CD4-positive, CD25-positive, alpha-beta regulatory T cell (primary cell): Measurements from ENCODE around the gene ASCC3. TPM values are rescaled to one million over a fixed set of nuclear protein-coding genes. Genes with fewer than 3 reads are reported as not detected.

Source experiments
- ATAC-seq, 2 donors: fragments of 150-1000 bp; cut with Tn5 transposase; one replicate each; pipeline ENCODE4 v1.10.0; 2021; ENCODE audit warnings: low read depth in 2 of 2, moderate number of reproducible peaks in 2 of 2, moderate library complexity in 1 of 2
- DNase-seq, 3 donors: peaks; one replicate each; pipeline versions ENCODE4 v3.0.0 to v3.0.0-alpha.2; 2012 to 2022; ENCODE audit warnings: mixed read lengths in 1 of 3
- H3K27ac ChIP-seq: one replicate; pipeline ENCODE4 v1.7.0; 2013; ENCODE audit warnings: mild to moderate bottlenecking, low read length; ENCODE audit not compliant: insufficient read depth, poor library complexity, severe bottlenecking
- H3K27me3 ChIP-seq: one replicate; pipeline ENCODE4 v1.7.0; 2013; ENCODE audit warnings: low read length; ENCODE audit not compliant: control insufficient read depth, insufficient read depth
- H3K36me3 ChIP-seq: one replicate; pipeline ENCODE4 v1.7.0; 2013; ENCODE audit warnings: mild to moderate bottlenecking, low read length, moderate library complexity; ENCODE audit not compliant: control insufficient read depth, insufficient read depth
- H3K4me1 ChIP-seq: 2 replicates; pipeline ENCODE4 v1.7.0; 2013; ENCODE audit warnings: mild to moderate bottlenecking, low read length; ENCODE audit not compliant: insufficient read depth, control insufficient read depth, poor library complexity, severe bottlenecking
- H3K4me3 ChIP-seq: one replicate; pipeline ENCODE4 v1.7.0; 2013; ENCODE audit warnings: low read depth, mild to moderate bottlenecking, low read length, moderate library complexity
- H3K9me3 ChIP-seq, 2 experiments: 1 replicate in 1 of 2; 2 replicates in 1 of 2; pipeline ENCODE4 v1.7.0; 2013; ENCODE audit warnings: low read length in 2 of 2, mild to moderate bottlenecking in 1 of 2, moderate library complexity in 1 of 2; ENCODE audit not compliant: control insufficient read depth in 2 of 2
- H3K27ac Mint-ChIP-seq, 3 donors: one replicate each; pipeline ENCODE4 v1.8.0; 2020 to 2022; ENCODE audit warnings: mild to moderate bottlenecking in 3 of 3, mixed read lengths in 3 of 3, moderate library complexity in 2 of 3
- H3K27me3 Mint-ChIP-seq: one replicate; pipeline ENCODE4 v1.8.0; 2022; ENCODE audit warnings: mild to moderate bottlenecking, mixed read lengths
- H3K36me3 Mint-ChIP-seq: one replicate; pipeline ENCODE4 v1.8.0; 2020; ENCODE audit warnings: mixed read lengths
- H3K4me1 Mint-ChIP-seq, 4 donors: one replicate each; pipeline ENCODE4 v1.8.0; 2020 to 2022; ENCODE audit warnings: mixed read lengths in 4 of 4, mild to moderate bottlenecking in 1 of 4
- H3K4me3 Mint-ChIP-seq, 4 donors: one replicate each; pipeline ENCODE4 v1.8.0; 2020 to 2022; ENCODE audit warnings: mild to moderate bottlenecking in 4 of 4, mixed read lengths in 4 of 4, moderate library complexity in 3 of 4
- H3K9me3 Mint-ChIP-seq, 7 donors: one replicate each; pipeline ENCODE4 v1.8.0; 2020 to 2022; ENCODE audit warnings: mixed read lengths in 7 of 7, mild to moderate bottlenecking in 3 of 7, moderate library complexity in 2 of 7
- polyA plus RNA-seq, 4 donors: library from polyadenylated mRNA; unstranded; fragments of 300-500 nt; fragmentation: Illumina TruSeq; gene quantifications; one replicate each; pipeline ENCODE4 v1.2.3, GENCODE V29; 2021
- total RNA-seq: library from RNA; stranded (reverse); gene quantifications from one replicate; pipeline ENCODE4 v1.2.3, GENCODE V29; 2022

ASCC3 gene, protein sequence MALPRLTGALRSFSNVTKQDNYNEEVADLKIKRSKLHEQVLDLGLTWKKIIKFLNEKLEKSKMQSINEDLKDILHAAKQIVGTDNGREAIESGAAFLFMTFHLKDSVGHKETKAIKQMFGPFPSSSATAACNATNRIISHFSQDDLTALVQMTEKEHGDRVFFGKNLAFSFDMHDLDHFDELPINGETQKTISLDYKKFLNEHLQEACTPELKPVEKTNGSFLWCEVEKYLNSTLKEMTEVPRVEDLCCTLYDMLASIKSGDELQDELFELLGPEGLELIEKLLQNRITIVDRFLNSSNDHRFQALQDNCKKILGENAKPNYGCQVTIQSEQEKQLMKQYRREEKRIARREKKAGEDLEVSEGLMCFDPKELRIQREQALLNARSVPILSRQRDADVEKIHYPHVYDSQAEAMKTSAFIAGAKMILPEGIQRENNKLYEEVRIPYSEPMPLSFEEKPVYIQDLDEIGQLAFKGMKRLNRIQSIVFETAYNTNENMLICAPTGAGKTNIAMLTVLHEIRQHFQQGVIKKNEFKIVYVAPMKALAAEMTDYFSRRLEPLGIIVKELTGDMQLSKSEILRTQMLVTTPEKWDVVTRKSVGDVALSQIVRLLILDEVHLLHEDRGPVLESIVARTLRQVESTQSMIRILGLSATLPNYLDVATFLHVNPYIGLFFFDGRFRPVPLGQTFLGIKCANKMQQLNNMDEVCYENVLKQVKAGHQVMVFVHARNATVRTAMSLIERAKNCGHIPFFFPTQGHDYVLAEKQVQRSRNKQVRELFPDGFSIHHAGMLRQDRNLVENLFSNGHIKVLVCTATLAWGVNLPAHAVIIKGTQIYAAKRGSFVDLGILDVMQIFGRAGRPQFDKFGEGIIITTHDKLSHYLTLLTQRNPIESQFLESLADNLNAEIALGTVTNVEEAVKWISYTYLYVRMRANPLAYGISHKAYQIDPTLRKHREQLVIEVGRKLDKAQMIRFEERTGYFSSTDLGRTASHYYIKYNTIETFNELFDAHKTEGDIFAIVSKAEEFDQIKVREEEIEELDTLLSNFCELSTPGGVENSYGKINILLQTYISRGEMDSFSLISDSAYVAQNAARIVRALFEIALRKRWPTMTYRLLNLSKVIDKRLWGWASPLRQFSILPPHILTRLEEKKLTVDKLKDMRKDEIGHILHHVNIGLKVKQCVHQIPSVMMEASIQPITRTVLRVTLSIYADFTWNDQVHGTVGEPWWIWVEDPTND (N-terminal part only)
- total RNA-seq (51.2 TPM), polyA plus RNA-seq (10 to 100 TPM; 22.6 to 30.0 (median 29.0) TPM)

DNA sequence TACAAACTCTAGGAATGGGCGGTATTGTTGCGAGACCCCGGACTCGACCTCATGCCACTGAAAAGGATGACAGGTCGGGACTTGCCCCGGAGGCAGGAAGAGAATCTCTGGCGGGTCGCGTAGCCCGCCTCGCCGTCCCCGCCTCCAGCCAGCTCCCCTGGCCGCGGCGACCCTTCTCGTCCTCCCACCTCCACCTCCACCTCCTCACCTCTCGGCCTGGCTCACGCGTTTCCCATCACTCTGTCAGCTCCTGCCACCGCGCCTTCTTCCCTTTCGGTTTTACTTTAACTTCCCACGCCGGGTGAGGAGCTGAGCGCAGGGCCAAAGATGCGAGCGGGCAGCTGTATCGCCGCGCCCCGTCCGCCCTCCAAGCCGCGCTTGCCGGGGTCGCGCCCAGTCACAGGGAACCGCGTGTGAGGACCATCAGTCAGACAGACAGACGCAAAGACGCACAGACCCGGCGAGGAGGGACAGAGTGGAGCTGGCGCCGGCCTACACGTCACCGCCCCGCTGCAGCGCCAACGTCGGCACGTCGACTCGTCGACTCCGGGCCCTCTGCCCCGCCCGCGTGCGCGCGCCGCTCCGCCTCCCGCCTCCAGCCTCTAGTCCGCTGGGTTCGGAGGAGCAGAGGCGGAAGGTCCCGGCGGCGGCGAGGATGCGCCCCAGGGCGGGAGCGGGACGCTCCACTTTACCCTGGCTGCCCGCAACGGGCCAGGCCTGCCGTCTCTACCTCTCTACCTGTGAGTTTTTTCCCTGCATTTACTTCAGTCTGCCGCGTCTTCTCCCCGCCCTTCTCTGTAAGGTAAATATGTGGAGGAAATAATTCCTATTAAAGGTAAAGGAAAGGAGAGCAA, at the start of gene ASCC3:
TSS of gene ASCC3 (minus strand) at position 477 of the 854 bp plus-strand sequence. CDS start 13,332 bp downstream, outside the sequence.
- Histone ChIP-seq H3K4me1 (peaks cover 30% of the 10 kb centered on the region), H3K4me3 (peak within 1 kb of the TSS; percentile 97), H3K27ac (peak within 1 kb of the TSS; percentile 92), H3K36me3 (no peaks in the 10 kb centered on the region), H3K9me3 (no peaks in the 10 kb centered on the region), H3K27me3 (no peaks in the 10 kb centered on the region)
- H3K4me1 Mint-ChIP-seq, result peaks cover 32 to 60% (median 46%) of the 10 kb centered on the region in 4 donors
- ATAC-seq, result peak; percentile 97
- peak; percentile 82 to 95 (median 88) for DNase-seq
- H3K27ac Mint-ChIP-seq, result peak within 1 kb of the TSS; percentile 96 to 100 (median 98)
- H3K36me3 Mint-ChIP-seq, result peaks cover under 1% of the 10 kb centered on the region
- no peaks in the 10 kb centered on the region for H3K9me3 Mint-ChIP-seq
- H3K27me3 Mint-ChIP-seq, result no peaks in the 10 kb centered on the region
- peak within 1 kb of the TSS; percentile 99 to 100 (median 100) for H3K4me3 Mint-ChIP-seq

DNA sequence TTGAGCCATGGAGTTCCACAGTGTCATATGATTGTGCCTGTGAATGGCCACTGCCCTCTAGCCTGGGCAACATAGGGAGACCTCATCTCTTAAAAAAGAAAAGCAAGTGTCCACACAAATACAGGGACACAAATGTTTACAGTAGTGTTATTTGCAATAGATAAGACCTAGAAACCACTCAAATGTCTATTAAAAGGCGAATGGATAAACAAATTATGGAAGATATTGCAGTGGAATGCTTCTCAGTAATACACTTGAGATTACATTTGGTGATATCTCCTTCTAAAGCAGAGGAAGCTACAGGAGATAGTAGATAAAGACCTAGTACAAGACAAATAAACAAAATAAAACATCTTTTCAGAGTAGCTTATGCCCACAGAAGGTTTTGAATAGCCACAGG, 44.6 kb upstream of the ASCC3 start:
- Histone ChIP-seq H3K27ac (no peak overlapping the region), H3K27me3 (no peaks in the 10 kb centered on the region), H3K36me3 (no peaks in the 10 kb centered on the region), H3K4me3 (no peak overlapping the region), H3K4me1 (no peaks in the 10 kb centered on the region), H3K9me3 (no peaks in the 10 kb centered on the region)
- Mint-ChIP-seq H3K4me3 (no peak overlapping the region), H3K4me1 (no peaks in the 10 kb centered on the region), H3K27ac (no peak overlapping the region), H3K36me3 (no peaks in the 10 kb centered on the region), H3K9me3 (peaks cover 0 to 4% (median 0%) of the 10 kb centered on the region in 7 donors), H3K27me3 (no peaks in the 10 kb centered on the region)
- ATAC-seq (no peak), DNase-seq (no peak)

DNA sequence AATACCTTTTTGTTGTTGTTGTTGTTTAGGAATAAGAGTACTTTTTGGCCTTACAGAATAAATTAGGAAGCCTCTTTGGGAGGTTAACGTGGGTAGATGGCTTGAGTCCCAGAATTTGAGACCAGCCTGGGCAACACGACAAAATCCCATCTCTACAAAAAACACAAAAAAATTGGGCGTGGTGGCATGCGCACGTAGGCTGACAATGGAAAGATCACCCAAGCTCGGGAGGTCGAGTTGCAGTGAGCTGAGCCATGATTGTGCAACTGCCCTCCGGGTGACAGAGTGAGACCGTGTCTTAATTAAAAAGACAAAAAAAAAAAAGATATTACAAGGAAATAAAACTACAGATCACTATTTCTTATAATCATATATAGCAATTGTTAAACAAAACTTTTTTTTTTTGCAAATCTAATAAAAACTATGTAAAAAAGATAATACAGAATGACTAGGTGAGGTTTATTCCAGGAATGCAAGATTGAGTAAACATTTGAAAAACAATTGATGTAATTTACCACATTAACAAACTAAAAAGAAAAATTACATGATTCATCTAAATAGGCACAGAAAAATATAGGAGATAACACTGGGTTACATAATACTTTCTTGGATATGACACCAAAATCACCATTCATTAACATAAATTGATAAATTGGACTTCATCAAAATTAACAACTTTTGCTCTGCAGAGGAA, 43.6 kb upstream of the ASCC3 start:
- ATAC-seq (no peak), DNase-seq (no peak)
- Histone ChIP-seq H3K4me3 (no peak overlapping the region), H3K36me3 (no peaks in the 10 kb centered on the region), H3K27me3 (no peaks in the 10 kb centered on the region), H3K27ac (no peak overlapping the region), H3K9me3 (no peaks in the 10 kb centered on the region), H3K4me1 (no peaks in the 10 kb centered on the region)
- H3K27ac Mint-ChIP-seq, result no peak overlapping the region
- no peaks in the 10 kb centered on the region for H3K36me3 Mint-ChIP-seq
- no peak overlapping the region for H3K4me3 Mint-ChIP-seq
- no peaks in the 10 kb centered on the region for H3K4me1 Mint-ChIP-seq
- H3K9me3 Mint-ChIP-seq, result peaks cover 0 to 4% (median 0%) of the 10 kb centered on the region in 7 donors
- H3K27me3 Mint-ChIP-seq, result no peaks in the 10 kb centered on the region

DNA sequence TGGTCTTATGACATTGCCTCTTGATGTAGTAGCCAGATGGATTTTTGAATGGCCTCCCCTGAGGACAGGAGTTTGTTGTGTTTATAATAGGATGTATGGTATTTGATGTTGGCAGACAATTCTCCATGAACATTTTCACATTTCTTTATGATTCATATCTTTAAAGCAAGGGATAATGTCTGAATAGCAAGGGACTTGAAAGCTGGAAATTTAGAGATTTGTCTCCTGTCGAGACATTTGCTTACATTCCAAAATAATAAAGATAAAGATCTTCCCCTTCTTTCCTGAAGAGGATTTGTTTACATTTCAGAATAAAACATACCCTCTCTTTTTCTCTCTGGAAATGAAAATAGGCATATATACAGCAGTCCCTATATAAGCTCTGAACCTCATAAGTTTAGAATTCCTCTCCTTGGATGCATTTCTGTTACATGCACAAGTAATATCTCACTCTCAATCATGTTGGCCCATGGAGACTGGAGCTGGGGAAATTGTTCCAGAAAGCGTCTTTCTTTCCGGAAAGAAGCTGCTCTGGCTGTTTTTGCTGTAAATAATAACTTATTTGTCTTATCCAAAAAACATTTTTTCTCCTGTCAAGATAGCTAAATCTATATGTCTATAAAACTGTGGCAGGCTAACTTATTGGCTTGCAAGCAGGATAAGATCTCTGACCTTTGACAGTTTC, 42.5 kb upstream of the ASCC3 start:
- DNase-seq (no peak), ATAC-seq (no peak)

DNA sequence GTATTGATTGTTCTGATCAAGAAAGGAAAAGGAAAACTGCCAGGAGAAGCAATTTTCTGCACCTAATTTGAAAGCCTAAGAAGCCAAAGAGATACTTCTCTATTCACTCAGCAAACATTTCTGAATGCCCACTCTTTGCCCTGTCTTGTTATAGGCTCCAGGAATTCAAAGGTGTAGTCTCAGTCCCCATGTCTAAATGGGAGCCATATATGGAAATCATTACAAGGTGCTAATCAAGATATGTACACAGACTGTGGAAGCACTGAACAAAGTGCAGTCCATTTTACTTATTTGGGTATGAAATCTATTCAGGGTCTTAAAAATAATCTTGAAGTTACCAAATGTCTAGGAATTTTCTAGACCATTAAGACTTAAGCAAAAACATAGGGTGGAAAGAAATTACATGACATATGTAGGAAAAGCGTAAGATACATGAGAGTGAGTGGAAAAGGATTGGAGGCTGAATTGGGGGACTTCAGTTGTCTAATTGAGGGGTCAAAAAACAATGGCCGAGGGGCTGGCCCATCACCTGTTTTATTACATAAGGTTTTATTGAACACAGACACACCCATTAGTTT, 39.0 kb upstream of the ASCC3 start:
- Mint-ChIP-seq H3K4me3 (no peak overlapping the region), H3K9me3 (peaks cover 0 to 4% (median 0%) of the 10 kb centered on the region in 7 donors), H3K27ac (no peak overlapping the region), H3K36me3 (no peaks in the 10 kb centered on the region), H3K27me3 (no peaks in the 10 kb centered on the region), H3K4me1 (no peaks in the 10 kb centered on the region)
- H3K27me3 ChIP-seq, result no peaks in the 10 kb centered on the region
- no peaks in the 10 kb centered on the region for H3K4me1 ChIP-seq
- ATAC-seq (no peak), DNase-seq (no peak)
- no peaks in the 10 kb centered on the region for H3K36me3 ChIP-seq
- no peak overlapping the region for H3K27ac ChIP-seq
- H3K9me3 ChIP-seq, result no peaks in the 10 kb centered on the region
- no peak overlapping the region for H3K4me3 ChIP-seq

More for the DNA sequence above, 42.5 kb upstream of the ASCC3 start:
- Histone ChIP-seq H3K4me3 (no peak overlapping the region), H3K27ac (no peak overlapping the region), H3K4me1 (no peaks in the 10 kb centered on the region), H3K9me3 (no peaks in the 10 kb centered on the region), H3K36me3 (no peaks in the 10 kb centered on the region), H3K27me3 (no peaks in the 10 kb centered on the region)
- H3K27ac Mint-ChIP-seq, result no peak overlapping the region
- no peaks in the 10 kb centered on the region for H3K36me3 Mint-ChIP-seq
- no peaks in the 10 kb centered on the region for H3K4me1 Mint-ChIP-seq
- H3K9me3 Mint-ChIP-seq, result peaks cover 0 to 4% (median 0%) of the 10 kb centered on the region in 7 donors
- no peaks in the 10 kb centered on the region for H3K27me3 Mint-ChIP-seq
- H3K4me3 Mint-ChIP-seq, result no peak overlapping the region

DNA sequence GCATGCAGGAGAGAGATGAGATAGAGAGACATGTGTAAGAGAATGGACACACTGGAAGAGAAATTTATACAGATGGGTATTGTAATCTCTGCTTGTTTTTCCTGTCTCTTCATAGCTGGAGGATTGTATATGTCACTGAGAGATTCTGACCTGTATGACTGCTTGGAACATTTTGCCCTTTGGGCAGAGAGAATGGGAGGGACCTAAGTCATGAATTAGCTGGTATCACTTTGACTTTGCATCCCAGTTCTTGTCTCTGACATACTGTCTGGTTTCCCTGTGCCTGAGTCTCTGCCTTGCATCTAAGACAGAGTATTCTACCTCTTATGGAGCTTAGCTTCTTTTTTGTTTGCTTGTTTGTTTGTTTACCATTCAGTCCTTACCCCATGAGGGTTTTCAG, 37.0 kb upstream of the ASCC3 start:
- H3K27me3 Mint-ChIP-seq, result no peaks in the 10 kb centered on the region
- Histone ChIP-seq H3K27ac (no peak overlapping the region), H3K4me1 (no peaks in the 10 kb centered on the region), H3K36me3 (no peaks in the 10 kb centered on the region), H3K4me3 (no peak overlapping the region), H3K27me3 (no peaks in the 10 kb centered on the region), H3K9me3 (no peaks in the 10 kb centered on the region)
- H3K27ac Mint-ChIP-seq, result no peak overlapping the region
- peaks cover 0 to 4% (median 0%) of the 10 kb centered on the region in 7 donors for H3K9me3 Mint-ChIP-seq
- H3K36me3 Mint-ChIP-seq, result no peaks in the 10 kb centered on the region
- DNase-seq, result no peak
- H3K4me3 Mint-ChIP-seq, result no peak overlapping the region
- H3K4me1 Mint-ChIP-seq, result peaks cover 0 to 4% (median 0%) of the 10 kb centered on the region in 4 donors
- ATAC-seq, result no peak
